ENCODE data around the gene GRHPR. TPM values are rescaled to one million over a fixed set of nuclear protein-coding genes. Genes with fewer than 3 reads are reported as not detected.

The GRHPR gene
- total and polyA plus RNA-seq, 10 of the 15 experiments (the other 5 are each of a cell fraction or from before 2014, with no cell fraction given): 52.4 to 194 (median 126) TPM

DNA sequence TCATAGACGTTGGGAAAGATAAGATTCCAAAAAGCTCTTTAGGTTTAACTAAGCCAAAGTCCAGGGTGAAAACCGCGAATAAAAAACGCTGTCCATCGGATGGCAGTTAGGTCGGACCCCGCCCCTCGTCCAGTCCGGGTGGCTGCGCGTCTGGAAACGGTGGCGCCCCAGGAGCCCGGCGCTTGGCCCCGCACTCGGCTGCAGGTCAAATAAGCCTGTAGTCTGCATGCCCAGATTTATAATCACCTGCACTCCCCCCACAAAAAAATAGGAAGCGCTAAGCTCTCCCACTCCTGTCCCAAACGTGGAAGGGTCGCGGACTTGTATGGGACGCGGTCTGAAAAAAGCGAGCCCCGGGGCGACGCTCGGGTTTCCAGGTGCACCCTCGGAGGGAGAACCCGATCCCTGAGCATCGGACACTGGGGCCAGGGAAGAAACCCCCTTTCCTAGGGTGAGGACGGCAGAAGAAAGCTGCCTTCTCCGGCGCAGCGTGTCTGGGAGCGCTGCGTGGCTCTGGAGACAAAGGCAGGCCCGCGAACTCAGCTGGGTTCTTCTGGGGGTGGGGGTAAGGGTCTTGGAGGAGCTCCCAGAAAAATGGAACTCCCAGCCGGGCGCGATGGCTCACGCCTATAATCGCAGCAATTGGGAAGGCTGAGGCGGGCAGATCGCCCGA is 43.7 kb downstream of the GRHPR start:
- POLR2A ChIA-PET: interaction anchor here (0.5 to 4.9 kb wide), 9 partner anchors 20 to 702 kb away, joined by 3 to 28 read pairs (median 4); partner anchors contain the start of genes POLR1E and TOMM5
- TF ChIP-seq YY1 (IDR thresholded peaks at IDR 0.05; ENCODE audit: low read depth, low read length): 0 out of 2 replicates have a peak, but pooled peaks have one; percentile 24
- no peak for TF ChIP-seq CBX3 (IDR thresholded peaks at IDR 0.05; ENCODE audit: borderline replicate concordance, low read depth)
- TF ChIP-seq RB1 (IDR thresholded peaks at IDR 0.05; ENCODE audit: borderline replicate concordance): no peak
- TF ChIP-seq POLR2A (IDR thresholded peaks at IDR 0.05; ENCODE audit: low read depth, low read length): peak; percentile 72; the same call in 1 of the 2 replicates
- TF ChIP-seq NBN (IDR thresholded peaks at IDR 0.05): peak; percentile 13
- TF ChIP-seq EED (IDR thresholded peaks at IDR 0.05; ENCODE audit: low read depth): no peak
- TF ChIP-seq CREB1 (IDR thresholded peaks at IDR 0.05; ENCODE audit: low read depth): no peak
- TF ChIP-seq, protein P1, sequence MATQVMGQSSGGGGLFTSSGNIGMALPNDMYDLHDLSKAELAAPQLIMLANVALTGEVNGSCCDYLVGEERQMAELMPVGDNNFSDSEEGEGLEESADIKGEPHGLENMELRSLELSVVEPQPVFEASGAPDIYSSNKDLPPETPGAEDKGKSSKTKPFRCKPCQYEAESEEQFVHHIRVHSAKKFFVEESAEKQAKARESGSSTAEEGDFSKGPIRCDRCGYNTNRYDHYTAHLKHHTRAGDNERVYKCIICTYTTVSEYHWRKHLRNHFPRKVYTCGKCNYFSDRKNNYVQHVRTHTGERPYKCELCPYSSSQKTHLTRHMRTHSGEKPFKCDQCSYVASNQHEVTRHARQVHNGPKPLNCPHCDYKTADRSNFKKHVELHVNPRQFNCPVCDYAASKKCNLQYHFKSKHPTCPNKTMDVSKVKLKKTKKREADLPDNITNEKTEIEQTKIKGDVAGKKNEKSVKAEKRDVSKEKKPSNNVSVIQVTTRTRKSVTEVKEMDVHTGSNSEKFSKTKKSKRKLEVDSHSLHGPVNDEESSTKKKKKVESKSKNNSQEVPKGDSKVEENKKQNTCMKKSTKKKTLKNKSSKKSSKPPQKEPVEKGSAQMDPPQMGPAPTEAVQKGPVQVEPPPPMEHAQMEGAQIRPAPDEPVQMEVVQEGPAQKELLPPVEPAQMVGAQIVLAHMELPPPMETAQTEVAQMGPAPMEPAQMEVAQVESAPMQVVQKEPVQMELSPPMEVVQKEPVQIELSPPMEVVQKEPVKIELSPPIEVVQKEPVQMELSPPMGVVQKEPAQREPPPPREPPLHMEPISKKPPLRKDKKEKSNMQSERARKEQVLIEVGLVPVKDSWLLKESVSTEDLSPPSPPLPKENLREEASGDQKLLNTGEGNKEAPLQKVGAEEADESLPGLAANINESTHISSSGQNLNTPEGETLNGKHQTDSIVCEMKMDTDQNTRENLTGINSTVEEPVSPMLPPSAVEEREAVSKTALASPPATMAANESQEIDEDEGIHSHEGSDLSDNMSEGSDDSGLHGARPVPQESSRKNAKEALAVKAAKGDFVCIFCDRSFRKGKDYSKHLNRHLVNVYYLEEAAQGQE (IDR thresholded peaks at IDR 0.05; ENCODE audit: low read depth, low read length): 0 out of 2 replicates have a peak, but pooled peaks have one; percentile 26
- TF ChIP-seq, protein P2, sequence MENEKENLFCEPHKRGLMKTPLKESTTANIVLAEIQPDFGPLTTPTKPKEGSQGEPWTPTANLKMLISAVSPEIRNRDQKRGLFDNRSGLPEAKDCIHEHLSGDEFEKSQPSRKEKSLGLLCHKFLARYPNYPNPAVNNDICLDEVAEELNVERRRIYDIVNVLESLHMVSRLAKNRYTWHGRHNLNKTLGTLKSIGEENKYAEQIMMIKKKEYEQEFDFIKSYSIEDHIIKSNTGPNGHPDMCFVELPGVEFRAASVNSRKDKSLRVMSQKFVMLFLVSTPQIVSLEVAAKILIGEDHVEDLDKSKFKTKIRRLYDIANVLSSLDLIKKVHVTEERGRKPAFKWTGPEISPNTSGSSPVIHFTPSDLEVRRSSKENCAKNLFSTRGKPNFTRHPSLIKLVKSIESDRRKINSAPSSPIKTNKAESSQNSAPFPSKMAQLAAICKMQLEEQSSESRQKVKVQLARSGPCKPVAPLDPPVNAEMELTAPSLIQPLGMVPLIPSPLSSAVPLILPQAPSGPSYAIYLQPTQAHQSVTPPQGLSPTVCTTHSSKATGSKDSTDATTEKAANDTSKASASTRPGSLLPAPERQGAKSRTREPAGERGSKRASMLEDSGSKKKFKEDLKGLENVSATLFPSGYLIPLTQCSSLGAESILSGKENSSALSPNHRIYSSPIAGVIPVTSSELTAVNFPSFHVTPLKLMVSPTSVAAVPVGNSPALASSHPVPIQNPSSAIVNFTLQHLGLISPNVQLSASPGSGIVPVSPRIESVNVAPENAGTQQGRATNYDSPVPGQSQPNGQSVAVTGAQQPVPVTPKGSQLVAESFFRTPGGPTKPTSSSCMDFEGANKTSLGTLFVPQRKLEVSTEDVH (IDR thresholded peaks at IDR 0.05; ENCODE audit: low read depth, partially characterized antibody): no peak
- peak; percentile 13 for TF ChIP-seq MXI1 (IDR thresholded peaks at IDR 0.05; ENCODE audit: low read depth, low read length)
- TF ChIP-seq JUNB (IDR thresholded peaks at IDR 0.05): no peak
- no peak for TF ChIP-seq NFYB (IDR thresholded peaks at IDR 0.05; ENCODE audit: insufficient read depth, low read depth, low read length)
- TF ChIP-seq HCFC1 (IDR thresholded peaks at IDR 0.05; ENCODE audit: low read length): no peak
- no peak for TF ChIP-seq TCF12 (IDR thresholded peaks at IDR 0.05; ENCODE audit: low read depth, low read length)
- no peak for TF ChIP-seq ATF7 (IDR thresholded peaks at IDR 0.05; ENCODE audit: low read depth)
- TF ChIP-seq TARDBP (IDR thresholded peaks at IDR 0.05; ENCODE audit: borderline replicate concordance): no peak
- no peak for TF ChIP-seq NR2C2 (IDR thresholded peaks at IDR 0.05; ENCODE audit: borderline replicate concordance, control insufficient read depth, insufficient read length, low read depth)
- no peak for TF ChIP-seq KLF5 (IDR thresholded peaks at IDR 0.05; ENCODE audit: partially characterized antibody)
- no peak for TF ChIP-seq MEF2A (IDR thresholded peaks at IDR 0.05; ENCODE audit: insufficient read depth, low read depth, low read length)
- no peak for TF ChIP-seq WRNIP1 (IDR thresholded peaks at IDR 0.05; ENCODE audit: borderline replicate concordance, low read depth, low read length)

More for the DNA sequence above, 43.7 kb downstream of the GRHPR start:
- no peak for FAIRE-seq
- in situ Hi-C loops (cut with MboI): no loop called here
- RAD21 ChIA-PET (ENCODE audit: unreplicated experiment): interaction anchor here (0.6 to 1.9 kb wide), 6 partner anchors 13 to 125 kb away, joined by 4 to 11 read pairs (median 6); partner anchors contain the start of gene POLR1E
- intact Hi-C loops (cut with micrococcal nuclease; ENCODE audit: unreplicated experiment): loop anchor here (5.0 to 10.0 kb wide), 2 partner anchors 434 to 599 kb away; partner anchors contain the start of genes PAX5 and SHB
- H3K4me2 ChIP-seq (ENCODE audit: control insufficient read depth, insufficient read depth): peak overlapping the region; percentile 90
- no peaks in the 10 kb centered on the region for H3K4me1 ChIP-seq (ENCODE audit: control insufficient read depth, insufficient read depth, low read length)
- H3K27me3 ChIP-seq (replicated peaks in 1 of 2; ENCODE audit: control insufficient read depth in 2 of 2, insufficient read depth in 2 of 2, low read length in 1 of 2): no peaks in the 10 kb centered on the region
- H2AFZ ChIP-seq (ENCODE audit: control insufficient read depth, low read depth, low read length): peak overlapping the region; percentile 85
- H3K9me3 ChIP-seq (replicated peaks; ENCODE audit: control insufficient read depth, insufficient read depth, low read length): no peaks in the 10 kb centered on the region
- peak overlapping the region; percentile 75 for H3K4me3 ChIP-seq
- no peaks in the 10 kb centered on the region for H3K36me3 ChIP-seq (ENCODE audit: control insufficient read depth in 2 of 2, insufficient read depth in 2 of 2, low read length in 1 of 2)
- H4K20me1 ChIP-seq (ENCODE audit: control insufficient read depth, insufficient read depth): no peaks in the 10 kb centered on the region
- BruUV-seq (replicated peaks): TSS peak; percentile 97
- ATAC-seq: peak; percentile 23
- no peak for DNase-seq (ENCODE audit: low read depth, low spot score)
- peak overlapping the region; percentile 76 for H3K27ac ChIP-seq (ENCODE audit: control insufficient read depth, insufficient read depth)
- CTCF ChIA-PET: interaction anchor here (1.2 to 1.9 kb wide), 5 partner anchors 15 to 124 kb away, joined by 3 to 7 read pairs (median 5); no protein-coding TSS in a partner anchor
- peaks cover 38% of the 10 kb centered on the region for H3K79me2 ChIP-seq (ENCODE audit: control insufficient read depth, insufficient read depth, low read length)
- SMC1A ChIA-PET (ENCODE audit: uncharacterized antibody, unreplicated experiment): interaction anchor here (0.8 to 1.9 kb wide), 7 partner anchors 9 to 59 kb away, joined by 3 to 4 read pairs (median 3); no protein-coding TSS in a partner anchor
- peak overlapping the region; percentile 87 for H3K9ac ChIP-seq (ENCODE audit: control insufficient read depth, insufficient read depth, low read length)
- under 1% methylated on average over 47 of the region's 47 CpGs for WGBS (ENCODE audit: insufficient coverage, insufficient replicate concordance, low lambda C conversion rate, missing lambda C conversion rate)

All from GM12878 (cell line).